HG02642 (cell line): ENCODE data around the gene FLNC.

Experiments
- ATAC-seq: cut with Tn5 transposase; IDR thresholded peaks from one replicate; pipeline ENCODE4 v1.9.1; 2021; ENCODE audit warnings: mild to moderate bottlenecking; ENCODE audit not compliant: unreplicated experiment, poor library complexity

FLNC gene

DNA sequence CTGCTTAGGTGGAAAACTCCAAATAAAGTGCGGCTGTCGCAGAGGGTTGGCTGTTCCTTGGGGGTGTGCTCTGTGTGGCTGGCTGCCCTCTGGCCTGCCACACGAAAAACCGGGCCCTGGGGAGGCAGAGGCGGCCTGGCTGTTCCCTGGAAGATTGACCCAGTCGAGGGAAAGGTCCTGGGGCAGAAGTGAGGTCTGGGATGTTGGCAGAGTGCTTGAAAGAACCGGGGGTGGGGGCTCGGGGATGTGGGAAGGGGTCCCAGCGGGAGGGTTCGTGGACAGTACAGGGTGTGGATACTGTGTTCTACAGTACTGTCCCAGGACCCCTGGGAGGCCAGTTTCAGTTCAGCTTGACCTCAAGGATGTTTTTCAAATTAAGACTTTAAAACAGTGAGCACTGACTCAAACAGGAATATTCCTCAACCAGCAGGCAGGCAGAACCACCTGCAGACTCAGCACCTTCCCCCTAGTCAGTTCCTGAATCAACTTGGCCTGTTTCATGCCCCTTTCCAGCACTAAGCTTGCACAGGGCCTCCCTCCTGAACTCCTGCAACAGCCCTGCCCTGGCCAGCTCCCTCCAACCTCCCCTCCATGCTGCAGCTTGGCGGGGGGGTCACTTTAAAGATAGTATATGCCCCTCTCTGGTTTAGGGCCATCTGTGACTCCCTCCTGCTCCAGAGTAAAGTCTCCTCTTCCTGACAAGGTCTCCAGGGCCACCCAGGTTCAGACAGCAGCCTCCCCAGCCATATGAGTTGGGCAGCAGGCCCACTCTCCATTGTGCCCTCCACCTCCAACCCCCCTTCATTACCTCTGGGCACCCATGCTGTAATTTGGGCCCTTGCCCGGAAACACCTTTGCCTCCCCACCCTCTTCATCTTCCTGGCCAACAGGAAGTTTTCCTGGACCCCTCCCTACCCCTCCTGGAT is 29.3 kb downstream of the FLNC start:
- ATAC-seq: no peak

DNA sequence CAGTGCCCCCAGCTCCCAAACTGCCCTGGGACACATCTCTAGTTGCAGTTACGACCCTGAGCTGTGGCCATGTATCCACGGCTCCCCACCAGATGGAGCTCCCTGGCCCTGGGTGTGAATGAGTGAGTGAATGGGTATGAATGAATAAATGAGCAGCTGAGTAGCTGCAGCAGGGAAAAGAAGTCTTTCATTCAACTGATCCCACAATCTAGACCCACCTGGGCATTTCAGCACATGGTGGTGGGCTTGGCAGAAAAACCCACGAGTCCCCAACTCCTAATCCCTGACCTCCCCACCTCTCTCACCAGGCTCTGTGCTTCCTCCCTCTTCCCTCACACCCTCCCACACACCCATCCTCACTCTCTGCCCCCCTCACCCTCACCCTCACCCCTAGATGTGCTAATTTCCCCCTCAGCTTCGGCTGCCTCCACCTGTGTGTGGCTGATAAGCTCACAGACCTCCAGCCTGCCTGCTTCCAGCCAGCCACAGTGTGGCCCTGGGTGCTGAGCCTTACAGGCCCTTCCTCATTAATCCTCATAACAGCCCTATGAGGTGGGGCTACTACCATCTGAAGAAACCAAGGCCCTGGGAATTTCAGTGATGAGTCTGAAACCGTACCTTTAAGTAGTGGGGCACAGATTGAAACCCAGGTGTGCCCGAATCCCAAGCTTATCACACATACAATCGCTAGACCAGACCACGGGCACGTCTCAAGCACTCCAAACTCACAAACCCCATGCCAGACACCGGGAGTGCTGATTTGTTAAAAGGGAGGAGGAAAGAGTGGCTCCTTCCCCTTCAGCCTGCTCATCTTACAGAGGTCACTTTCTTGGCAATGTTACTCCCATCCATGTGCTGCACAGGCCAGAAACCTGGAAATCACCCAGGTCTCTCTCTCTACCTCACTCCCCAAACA is 30.2 kb downstream of the FLNC start:
- no peak for ATAC-seq

DNA sequence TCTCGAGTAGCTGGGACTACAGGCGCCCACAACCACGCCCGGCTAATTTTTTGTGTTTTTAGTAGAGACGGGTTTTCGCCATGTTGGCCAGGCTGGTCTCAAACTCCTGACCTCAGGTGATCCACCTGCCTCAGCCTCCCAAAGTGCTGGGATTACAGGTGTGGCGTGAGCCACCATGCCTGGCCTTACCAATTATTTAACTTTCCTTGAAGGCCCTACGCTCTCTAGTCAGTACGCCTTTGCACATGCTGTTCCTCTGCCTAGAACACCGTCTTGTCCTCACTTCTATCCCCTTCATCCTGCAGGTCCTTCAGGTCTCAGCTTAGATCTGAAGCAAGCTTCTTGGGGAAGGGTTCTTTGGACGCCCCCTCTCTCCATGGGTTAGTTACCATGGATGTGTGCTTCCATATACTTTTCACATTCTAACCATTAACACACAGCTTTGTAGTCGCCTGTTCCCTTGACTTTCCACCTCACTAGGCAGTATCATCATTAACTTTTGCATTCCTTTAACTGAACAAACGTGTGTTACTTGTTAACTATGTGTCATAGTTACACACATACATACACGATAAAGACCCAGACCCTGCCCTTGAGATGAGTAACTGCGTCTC is 31.9 kb downstream of the FLNC start:
- ATAC-seq: no peak

DNA sequence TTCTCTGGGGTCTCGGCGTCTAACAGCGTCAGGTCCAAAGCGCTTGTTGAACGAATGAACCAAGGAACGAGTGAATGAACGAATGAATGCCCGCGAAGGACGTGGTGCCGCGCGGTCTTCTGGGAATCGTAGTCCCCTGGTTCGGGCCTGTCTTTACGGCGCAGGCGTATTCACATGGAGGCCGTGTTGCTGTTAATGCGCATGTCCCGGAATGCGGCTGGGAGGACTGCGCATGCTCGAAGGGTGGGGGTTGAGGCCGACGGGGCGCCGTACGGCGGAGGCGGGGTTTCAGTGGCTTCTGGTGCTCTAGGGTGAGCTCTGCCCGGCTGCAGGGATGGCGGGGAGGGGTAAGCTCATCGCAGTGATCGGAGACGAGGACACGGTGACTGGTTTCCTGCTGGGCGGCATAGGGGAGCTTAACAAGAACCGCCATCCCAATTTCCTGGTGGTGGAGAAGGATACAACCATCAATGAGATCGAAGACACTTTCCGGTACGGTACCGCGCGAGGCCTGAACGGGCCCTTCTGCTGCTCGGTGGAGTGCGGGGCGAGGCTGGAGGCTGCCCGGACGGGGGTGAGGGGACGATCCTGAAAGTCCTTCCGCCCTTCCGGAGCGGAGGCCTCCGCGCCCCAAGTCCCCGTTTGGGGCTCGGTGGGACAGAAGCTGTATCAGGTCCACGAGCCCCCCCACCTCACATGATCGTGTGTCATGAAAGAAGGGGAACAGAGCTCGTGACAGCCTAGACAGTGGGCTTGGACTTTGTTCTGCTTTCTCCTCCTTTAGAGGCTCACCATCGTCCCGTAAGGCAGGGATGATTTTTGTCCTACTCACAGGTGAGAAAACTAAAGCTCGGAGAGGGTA is 32.6 kb downstream of the FLNC start, which contains the start of gene ATP6V1F:
TSS of gene ATP6V1F (plus strand) at position 286 of the 862 bp plus-strand sequence. CDS start at position 335, 49 bp downstream.
- peak; percentile 91 for ATAC-seq

DNA sequence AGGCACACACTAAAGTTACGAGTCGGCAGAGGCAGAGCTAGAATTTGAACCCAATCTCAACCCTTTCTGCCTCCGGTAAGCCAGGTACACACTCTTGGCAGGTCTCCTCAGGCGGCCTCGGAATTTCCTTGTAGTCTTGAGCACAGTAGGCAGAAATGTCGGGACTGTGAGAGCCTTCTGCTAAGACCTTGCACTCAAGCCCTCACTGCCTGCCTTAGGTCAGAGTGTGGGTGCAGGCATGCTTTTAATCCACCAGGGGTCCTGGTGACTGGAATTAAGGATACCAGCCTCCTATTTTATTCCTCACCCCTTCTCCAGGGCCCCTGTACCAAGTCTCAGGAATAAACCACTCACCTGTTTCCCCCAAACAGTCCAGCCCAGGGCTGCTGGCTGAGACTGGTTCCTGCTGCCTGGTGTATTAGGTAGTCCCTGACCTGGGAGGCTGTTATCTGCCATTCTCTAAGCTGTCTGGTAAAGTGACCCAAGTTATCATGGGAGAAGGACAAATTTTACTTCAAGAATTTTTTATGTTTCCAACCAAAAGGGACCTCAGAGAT is 33.3 kb downstream of the FLNC start:
- peak; percentile 36 for ATAC-seq

DNA sequence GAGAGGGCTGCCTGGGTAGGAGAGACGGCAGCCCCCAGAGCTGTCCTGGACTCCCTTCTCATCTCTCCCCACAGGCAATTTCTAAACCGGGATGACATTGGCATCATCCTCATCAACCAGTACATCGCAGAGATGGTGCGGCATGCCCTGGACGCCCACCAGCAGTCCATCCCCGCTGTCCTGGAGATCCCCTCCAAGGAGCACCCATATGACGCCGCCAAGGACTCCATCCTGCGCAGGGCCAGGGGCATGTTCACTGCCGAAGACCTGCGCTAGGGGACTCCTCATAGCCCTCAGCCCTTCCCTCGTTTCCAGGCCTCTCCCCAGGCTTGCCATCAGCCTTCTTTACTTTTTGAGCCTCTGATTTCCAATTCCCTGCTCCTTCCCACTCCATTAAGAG is 35.1 kb downstream of the FLNC start:
- ATAC-seq: no peak

DNA sequence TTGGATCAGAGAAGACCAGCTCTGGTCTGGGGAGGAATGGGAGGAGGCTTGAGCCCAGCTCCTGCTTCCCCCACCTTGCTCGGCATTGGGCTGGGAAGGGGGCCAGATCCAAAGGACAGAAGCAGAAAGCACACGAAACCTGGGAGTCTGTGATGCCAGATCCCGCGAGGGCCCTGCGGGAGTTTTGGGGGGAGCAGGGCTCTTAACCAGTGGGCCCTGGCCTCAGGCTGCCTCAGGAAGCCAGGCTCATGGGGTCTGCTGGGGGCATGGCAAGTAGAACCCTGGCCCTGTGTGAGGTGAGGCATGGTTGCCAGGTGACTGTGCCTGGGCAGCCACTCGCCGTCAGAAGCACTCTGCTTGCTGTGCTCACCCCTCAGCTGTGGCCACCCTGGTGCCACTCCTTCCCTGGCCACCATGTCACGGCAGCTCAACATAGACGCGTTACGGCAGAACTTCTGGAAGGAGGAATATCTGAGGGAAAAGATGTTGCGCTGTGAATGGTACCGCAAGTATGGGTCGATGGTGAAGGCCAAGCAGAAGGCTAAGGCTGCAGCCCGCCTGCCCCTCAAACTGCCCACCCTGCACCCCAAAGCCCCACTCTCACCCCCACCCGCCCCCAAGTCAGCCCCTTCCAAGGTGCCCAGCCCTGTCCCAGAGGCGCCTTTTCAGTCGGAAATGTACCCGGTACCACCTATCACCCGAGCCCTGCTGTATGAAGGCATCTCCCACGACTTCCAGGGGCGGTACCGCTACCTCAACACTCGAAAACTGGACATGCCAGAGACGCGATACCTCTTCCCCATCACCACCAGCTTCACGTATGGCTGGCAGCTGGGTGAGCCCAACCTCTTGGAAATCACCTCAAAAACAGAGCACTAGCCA is 36.0 kb downstream of the FLNC start:
- ATAC-seq: no peak

DNA sequence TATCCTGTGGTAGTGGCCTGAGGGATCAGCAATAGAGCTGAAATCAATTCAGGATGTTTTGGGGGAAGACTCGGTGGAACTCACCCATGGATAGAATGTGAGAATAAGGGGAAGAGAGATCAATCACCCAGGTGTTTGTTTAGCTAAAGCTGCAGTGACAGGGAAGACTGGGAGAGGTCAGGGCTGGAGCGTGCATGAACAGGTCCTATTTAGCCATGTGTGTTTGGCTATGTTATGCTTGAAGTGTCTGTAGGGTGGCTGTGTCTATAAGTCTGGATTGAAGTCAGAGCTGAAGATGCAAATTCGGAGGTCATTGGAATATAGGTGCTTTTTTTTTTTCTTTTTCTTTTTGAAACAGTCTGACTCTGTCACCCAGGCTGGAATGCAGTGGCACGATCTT is 37.0 kb downstream of the FLNC start:
- no peak for ATAC-seq

DNA sequence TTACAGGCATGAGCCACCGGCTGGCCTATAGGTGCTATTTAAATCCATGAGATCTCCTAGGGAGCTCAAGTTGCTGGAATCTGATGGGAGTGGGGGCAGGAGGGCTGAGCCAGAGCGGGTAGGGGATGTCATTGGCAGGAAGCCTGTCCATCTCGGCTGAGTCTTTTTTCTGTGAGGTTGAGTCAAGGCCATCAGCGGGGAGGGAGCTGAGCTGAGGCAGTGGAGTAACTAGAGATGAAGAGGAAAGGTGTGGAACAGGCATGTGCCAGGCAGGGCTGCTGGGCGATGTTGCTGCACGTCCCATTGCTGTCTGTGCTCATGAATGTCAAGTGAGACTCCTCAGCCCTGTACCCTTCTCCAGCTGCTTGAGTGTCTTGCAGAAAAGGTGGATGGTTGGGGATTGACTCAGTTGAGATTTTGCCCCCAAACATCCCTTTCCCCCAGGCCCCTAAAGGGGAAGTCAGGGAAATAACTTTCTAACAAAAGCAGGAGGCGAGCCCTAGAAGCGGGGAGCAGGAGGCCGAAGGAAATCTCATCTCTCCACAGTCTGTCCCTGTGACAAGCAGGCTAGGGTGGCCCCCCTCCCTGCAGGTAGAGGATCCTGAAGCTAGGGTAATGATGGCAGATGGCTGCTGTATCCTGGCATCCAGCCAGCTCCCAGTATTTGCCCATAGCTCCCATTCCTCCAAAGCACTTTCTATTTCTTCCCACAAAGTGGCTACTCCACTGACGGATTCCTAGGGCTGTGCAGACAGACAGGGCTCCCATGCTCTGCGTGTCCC is 37.8 kb downstream of the FLNC start:
- no peak for ATAC-seq

DNA sequence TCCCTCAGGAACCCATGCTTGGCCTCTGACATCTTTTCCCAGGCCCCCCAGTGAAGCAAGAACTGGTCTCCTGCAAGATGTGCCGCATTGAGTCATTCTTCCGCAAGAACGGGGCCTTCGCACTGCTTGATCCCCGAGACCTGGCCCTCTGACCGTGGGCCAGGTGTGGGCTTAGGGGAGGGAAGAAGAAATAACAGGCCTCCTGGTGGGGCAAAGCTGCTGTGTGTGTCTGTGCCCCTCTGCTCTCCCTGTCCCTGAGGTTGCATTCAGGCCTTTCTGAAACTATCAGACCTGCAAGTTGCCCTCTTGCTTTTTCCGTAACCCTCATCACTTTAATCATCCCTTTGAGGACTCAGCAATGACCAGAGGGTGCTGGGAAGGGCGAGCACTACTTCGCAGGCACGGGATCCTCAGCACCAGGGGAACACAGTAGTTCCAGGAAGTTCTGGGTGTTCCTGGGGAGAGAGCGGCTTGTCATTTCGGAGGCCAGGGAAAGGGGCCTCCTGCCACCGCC is 38.5 kb downstream of the FLNC start:
- ATAC-seq: no peak

DNA sequence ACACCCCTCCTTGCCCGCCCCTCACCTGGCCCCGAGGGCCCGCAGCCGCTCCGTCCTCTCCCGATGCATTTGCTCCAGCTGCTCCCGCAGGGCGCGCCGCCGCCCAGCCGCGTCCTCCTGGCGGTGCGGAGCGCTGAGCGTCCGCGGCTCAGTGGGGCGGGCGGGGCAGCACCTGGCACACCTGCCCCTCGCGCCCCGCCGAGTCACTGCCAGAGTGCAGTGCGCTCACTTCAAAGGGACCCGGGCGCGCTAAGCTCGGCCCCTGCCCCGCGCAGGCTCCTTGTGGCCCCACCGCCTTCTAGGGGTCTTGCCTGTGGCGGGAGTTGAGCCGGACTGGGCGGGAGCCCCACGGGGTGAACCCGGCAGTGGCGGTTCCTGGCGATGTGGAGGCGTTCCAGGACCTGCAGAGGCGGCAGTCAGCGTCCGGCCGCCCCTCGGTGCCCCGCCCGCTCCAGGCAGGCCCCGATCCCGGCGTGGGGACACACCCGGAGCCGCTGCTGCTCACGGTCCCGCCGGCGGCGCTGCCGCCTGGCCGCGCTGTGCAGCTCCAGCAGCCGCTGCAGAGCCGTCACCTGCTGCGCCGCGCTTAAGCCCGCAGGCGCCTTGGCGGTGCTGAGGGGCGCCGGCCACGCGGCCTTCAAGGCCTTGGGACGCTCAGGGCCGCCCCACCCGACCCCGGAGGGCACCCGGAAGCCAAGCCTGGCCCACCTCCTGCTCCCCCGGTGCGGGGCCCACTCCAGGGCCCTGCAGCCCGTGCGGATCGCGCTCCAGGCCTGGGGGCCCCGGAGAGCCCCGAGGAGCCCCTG is 39.1 kb downstream of the FLNC start:
- peak; percentile 70 for ATAC-seq

DNA sequence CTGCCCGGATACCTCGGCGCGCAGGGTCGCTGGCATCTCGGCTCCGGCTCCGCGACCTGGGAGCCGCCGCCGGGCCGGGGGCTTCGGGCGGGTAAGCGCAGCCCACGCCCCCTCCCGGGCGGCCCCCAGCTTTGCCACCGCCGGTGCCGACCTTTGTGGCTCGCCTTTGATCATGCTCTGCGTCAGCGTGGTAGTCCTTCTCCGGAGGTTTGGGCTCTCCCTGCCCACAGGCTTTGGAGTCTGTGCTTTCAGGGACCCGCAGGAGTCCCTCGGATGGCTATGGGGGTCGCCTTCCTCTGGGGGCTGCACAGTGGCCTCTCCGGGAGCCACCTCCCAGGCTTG is 39.7 kb downstream of the FLNC start:
- ATAC-seq: peak; percentile 14

DNA sequence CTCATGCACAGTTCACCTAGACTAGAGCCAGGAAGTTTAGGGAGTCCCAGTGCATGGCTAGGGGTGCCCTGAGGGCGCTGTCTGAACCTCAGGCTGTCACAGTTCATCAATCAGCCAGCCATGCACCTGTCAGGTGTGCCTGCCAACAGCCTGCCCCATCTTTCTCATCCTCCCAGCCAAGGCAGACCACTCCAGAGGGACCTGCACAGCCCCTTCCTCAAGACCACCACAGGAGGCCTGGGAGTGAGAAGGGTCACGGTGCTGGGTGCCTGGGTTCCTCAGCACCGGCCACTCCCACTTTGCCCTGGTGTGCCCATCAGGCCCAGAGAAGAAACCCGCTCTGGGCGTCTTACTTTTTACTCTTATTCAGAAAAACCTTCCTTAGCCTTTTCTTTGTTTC is 40.8 kb downstream of the FLNC start:
- ATAC-seq: no peak

DNA sequence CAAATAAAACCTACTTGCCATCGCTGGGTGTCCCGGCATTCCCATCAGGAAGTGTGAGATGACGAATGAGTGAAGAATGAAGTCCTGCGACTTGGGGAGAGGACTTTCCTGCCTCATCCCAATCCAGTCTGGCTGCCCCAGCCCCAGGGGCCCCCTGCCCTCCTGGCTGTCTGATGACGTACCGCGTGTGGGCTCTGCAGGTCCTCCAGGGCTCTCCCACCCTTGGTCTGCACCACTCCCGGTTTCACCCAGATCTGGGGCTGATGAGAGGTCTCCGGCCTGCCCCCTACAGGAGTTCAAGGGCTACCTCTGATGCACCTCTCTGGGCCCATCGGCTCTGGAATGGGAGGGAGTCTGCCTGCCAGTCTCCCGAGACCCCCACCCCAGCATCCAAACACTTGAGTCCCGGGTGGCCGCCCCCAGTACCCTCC is 42.2 kb downstream of the FLNC start:
- ATAC-seq: no peak

DNA sequence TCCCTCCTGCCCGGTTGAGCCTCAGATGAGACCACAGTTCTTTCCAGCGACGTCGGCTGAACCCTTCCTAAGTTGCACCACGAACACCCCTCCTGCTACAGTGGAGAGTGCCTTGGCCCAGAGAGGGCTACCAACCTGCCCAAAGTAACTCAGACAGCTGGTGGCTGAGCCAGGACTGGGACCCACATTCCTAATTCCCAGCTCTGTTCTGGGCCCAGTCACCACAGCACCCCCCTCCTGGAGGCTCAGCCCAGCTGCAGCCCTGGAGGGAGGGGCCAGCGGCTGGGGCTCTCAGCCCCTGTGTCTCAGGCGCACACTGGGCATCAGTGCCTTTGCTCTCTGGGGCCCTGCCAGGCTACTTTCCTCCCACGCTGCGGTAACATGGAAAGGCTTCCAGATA is 43.0 kb downstream of the FLNC start:
- no peak for ATAC-seq

DNA sequence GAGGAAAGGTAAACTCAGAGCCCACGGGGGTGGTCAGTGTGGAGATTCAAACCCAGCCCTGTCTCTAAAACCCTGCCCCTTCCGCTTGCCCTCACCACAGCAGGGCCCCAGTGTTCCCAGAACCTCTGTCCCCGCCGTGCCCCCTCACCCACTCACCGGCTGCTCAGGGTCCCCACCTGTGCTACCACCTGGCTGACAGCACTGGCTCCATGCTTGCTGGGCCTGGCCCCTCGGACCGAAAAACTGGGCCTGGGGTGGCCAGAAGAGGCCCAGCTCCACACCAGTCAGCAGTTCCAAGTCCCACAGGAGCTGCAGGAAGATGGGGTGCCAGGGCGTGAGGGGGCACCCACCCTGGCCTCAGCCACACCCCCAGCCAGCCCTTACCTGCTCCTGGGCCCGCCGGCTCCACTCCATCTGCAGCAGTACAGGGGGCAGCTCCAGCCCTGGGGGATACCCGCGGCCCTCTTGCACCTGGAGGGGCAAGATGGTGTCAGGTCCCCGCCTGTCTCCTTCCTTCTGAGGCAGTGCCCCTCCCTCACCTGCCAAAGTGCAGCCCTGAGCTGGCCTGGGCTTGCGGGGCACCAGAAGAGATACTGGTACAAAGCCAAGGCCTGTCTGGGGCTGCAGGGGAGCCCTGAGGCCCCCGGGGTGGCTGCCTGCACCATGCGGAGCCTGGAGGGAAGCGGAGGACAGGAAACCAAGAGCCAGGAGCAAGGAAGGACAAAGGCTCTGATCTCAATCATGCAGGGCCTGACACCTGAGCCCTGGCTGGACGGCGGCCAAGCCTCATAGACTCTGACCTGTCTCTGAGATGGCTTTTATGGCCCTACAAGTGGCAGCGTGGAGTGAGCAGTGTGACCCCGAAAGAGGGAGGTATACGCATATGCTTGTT is 44.2 kb downstream of the FLNC start:
- no peak for ATAC-seq
